Activated naive CD4-positive, alpha-beta T cell treated with Interleukin-2 at 50 U/mL for 16 hours (primary cell): ENCODE data around the gene OR51F2.
"Not testable (repeated sequence)": the region's sequence is repeated elsewhere in the genome, so short reads cannot be mapped to it uniquely, and the experiment has no call there.

Experiments used
- DNase-seq: peaks from one replicate; pipeline ENCODE4 v3.0.0-alpha.2; 2020

Gene OR51F2, protein sequence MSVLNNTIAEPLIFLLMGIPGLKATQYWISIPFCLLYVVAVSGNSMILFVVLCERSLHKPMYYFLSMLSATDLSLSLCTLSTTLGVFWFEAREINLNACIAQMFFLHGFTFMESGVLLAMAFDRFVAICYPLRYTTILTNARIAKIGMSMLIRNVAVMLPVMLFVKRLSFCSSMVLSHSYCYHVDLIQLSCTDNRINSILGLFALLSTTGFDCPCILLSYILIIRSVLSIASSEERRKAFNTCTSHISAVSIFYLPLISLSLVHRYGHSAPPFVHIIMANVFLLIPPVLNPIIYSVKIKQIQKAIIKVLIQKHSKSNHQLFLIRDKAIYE

GRCh38 chr11:4821021-4821420 is at the start of gene OR51F2:
TSS of gene OR51F2 (plus strand) at chr11:4821321. CDS start at chr11:4821422, 101 bp downstream.
- no peak for DNase-seq

DNA sequence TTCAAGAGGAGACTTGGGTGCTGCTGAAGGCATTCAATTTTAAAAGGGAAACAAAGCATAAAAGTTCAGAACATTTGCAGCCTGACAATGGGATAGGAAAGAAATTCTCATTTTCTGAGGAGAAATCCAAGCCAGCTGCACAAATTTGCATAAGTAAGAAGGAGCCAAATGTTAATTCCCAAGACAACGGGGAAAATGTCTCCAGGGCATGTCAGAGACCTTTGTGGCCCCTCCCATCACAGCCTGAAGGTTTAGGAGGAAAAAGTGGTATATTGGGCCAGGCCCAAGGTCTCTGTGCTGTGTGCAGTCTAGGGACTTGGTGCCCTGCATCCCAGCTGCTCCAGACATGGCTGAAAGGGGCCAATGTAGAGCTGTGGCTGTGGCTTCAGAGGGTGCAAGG is 38.7 kb upstream of the OR51F2 start:
- DNase-seq: no peak

DNA sequence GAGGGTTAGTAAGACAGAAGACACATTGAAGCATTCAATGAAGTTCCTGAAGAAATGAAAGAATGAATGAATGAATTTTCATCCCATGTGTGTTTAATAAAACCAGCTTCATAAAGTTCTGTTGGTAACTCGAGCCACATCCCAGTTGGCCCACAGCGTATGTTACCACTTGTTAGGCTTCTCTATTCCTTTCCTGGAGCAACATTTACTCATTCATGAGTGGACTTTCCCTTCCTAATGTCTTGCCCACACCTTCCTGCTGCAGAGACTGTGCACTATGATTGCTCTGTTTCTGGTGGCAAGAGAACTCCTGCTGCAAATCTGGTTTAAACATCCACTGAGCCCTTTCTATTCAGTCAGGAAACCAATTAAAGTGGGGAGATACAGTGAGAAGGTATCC is 23.9 kb upstream of the OR51F2 start:
- no peak for DNase-seq

DNA sequence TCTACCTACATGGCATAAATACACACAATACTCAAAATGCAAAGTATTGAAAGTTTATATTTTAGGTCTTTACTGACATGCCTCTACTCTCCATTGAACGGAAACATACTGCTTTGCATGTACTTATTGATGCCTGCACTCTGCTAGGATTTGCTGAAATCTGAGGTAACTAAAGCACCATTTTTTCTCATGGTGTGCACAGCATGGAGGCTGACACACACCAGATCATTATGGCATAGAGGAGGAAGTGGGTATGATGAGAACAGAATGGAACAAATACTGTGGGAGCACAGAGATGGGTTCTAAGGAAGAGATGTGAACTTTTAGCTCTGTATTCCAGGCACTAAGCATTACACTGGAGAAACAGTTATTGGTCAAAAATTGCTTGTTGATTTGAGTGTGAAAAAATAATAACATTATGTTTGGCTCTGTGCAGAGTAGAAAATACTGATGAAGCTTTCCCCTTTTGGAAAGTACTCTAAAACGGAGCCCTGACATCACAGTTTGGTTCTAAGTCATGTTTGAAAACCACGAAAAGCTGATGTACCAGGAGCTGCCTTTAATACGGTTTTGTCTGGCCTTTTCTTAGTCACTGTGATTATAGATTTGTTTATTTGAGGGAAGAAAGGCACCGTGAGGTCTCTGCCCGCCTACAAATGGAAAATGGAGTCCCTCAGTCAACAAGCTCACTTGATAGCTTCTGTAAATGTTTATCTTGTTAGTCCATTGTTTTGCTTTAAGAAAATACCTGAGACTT is 22.5 kb upstream of the OR51F2 start:
- no peak for DNase-seq

- DNase-seq: not testable (repeated sequence)
Measured at GRCh38 chr11:4801316-4801715, 19.8 kb upstream of the OR51F2 start.

- no peak for DNase-seq
Measured at GRCh38 chr11:4804280-4804679, 16.8 kb upstream of the OR51F2 start, which contains the start of gene OR52R1. TSS of gene OR52R1 (minus strand) at chr11:4804380. CDS start at chr11:4804380, 0 bp downstream.

- DNase-seq: no peak
Measured at GRCh38 chr11:4808476-4808875, 12.6 kb upstream of the OR51F2 start.

DNA sequence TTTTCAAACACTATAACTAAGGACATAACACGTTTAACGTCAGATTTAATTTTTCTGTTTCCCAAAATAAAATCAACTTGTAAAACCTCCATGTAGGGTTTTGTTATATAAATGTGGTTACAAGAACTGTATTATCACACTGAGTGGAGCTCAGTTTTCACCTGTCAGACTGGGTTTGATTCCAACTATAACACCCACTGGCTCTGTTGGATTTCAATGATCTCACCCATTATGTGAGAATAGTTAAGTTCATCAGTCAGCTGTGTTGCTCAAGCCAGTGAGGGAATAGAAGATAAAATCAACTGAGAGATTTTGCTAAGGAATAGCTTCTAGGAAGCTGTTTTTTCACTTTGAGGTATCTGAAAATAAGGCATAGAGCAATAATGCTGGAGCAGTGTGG is 11.9 kb upstream of the OR51F2 start:
- no peak for DNase-seq

- no peak for DNase-seq
Measured at GRCh38 chr11:4825132-4825531, 4.0 kb downstream of the OR51F2 start.

DNA sequence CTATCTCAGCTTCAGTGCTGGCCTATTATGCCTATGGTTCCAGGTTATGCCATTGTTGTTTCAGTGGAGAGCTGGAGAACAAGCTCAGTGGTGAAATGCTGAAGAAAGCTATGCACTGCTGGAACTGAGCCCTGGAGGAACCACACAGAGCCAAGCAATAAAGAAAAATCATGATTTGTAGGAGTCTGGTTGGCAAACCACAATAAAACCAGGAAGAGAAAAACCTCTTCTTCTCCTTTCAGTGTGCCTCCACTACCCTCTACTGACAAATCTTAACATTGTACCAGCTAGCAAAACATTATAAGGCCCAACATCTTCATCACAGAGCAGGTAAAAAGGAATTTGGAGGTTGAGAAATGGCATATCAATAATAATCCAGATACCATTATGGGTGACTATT is 5.3 kb downstream of the OR51F2 start:
- DNase-seq: no peak

- no peak for DNase-seq
Measured at GRCh38 chr11:4830346-4830745, 9.2 kb downstream of the OR51F2 start.

DNA sequence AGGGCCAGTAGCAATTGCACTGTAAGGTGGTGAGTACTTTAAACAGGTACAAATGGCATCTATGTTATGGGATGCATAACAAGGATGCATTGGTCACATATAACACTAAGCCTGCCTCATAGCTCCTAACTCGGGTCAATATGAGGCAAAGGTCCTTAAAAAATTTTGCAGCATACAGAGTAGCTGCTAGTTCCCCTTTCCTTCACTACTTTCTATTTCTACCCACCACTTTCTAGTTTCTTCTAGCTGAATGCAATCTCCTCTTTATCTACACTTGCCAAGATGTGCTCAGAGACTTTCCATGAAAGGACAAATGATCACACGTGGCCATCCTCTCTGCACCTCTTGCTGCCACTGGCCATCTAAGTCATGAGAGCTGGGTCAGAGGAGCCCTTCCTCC is 9.8 kb downstream of the OR51F2 start:
- DNase-seq: no peak

GRCh38 chr11:4839851-4840549 is 18.9 kb downstream of the OR51F2 start:
- DNase-seq: no peak

DNA sequence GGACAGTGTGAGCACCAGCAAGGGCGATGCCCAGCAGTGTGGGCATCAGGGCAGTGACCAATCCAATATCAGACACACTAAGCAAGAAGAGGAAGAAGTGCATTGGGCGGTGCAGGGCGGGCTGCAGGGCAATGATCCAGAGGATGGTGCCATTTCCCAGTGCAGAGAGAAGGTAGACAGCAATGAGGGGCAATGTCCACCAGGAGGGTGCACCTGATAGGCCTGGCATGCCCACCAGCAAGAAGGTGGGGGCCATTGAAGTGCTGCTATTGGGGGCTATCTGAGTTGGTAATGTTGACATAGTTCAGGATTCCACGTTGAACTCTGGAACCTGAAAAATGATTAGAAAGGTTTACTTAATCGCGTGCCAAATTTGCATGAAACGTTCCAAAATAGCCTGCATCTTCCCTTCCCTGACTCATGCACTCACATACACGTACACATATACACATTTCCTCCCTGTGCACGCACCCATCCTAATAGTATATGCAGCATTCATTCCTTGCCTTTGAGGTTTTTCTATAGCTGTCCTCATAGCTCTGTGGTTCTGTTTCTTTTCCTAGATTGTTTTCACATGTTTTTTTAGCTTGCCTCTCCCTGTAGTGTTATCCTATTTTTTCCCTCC is 27.9 kb downstream of the OR51F2 start, which contains the start of gene OR51S1:
TSS of gene OR51S1 (minus strand) at position 301 of the 625 bp plus-strand sequence. CDS start at position 301, 0 bp downstream.
- no peak for DNase-seq

DNA sequence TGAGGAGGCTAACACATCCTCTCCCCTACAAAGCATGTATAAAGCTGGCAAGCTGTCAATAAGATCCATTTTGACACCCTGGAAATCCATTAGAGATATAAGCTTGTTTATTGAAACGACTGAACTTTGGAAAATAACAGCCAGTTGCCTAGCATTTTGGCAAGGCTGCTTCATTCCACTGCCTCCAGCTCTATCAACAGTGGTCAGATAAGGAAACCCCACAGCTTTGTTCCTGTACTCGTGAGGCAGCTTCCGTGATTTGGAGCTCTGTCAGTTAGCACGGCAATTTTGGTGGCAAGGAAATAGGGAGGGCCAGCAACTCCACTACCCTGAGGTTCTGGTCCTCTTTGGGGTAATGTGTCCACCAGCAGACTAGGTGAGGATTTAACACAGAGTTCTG is 29.9 kb downstream of the OR51F2 start:
- no peak for DNase-seq

- DNase-seq: not testable (repeated sequence)
Measured at GRCh38 chr11:4854286-4854685, 33.2 kb downstream of the OR51F2 start.

GRCh38 chr11:4862447-4863236 is 41.5 kb downstream of the OR51F2 start:
- DNase-seq: no peak

DNA sequence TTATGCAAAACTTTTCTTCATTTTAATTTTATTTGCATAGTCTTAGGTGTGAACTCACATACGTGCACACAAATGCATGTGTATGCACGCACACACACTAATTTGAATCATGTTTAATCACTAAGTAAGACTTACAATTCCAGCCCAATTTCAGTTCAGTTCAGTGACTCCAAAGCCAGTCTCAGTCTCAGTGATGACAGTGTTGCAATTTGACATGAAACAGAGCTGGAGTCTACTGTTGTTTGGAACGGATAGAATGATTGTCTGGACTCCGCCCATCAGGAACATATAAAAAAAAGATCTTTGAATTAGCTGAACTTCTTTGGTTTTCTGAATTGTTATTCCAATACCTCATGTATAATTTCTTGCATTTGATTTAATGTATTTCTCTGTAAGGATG is 42.8 kb downstream of the OR51F2 start:
- DNase-seq: no peak

DNA sequence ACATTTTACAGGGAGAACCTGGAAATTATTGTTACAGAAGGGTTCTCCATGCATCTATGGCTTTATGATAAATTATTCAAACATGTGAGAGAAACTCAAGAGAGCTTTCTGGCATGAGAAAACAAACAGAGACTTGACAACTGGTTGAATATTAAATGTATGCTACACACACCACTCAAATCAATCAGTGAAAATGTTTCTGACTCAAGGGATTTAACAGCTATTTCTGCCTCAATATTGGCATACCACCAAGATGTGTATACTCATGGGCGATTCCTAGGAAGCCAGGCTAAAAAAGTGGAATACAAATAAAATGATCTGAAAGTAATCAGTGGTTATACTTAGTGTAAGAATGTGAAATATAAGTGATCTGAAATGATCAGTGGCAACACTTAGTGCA is 44.7 kb downstream of the OR51F2 start:
- DNase-seq: no peak
